ENCODE results near the gene GCGR. TPM values are rescaled to one million over a fixed set of nuclear protein-coding genes. Genes with fewer than 3 reads are reported as not detected.

The GCGR gene
- total and polyA plus RNA-seq, 2 of the 13 experiments (the other 11 are each of a cell fraction or from before 2014, with no cell fraction given), result 0.04 to 0.13 TPM

GRCh38 chr17:81833160-81833920 is 29.4 kb downstream of the GCGR start, which contains the start of gene MCRIP1 (continued):
- TF ChIP-seq ZBTB44 (CRISPR knock-in tag; IDR thresholded peaks at IDR 0.05) (no peak), SUZ12 (IDR thresholded peaks at IDR 0.05; ENCODE audit: low read depth, low read length) (no peak), MAFF (IDR thresholded peaks at IDR 0.05; ENCODE audit: low read depth, low read length) (no peak), HOMEZ (CRISPR knock-in tag; IDR thresholded peaks at IDR 0.05; ENCODE audit: low read depth) (peak; percentile 64), ZBTB7B (CRISPR knock-in tag; IDR thresholded peaks at IDR 0.05) (peak; percentile 72; the same call in 1 of the 2 replicates), ZNF160 (CRISPR knock-in tag; IDR thresholded peaks at IDR 0.05) (peak; percentile 93), KLF16 (CRISPR knock-in tag; IDR thresholded peaks at IDR 0.05) (peak in 1 of 2 experiments; percentile 70; a peak in 1 of 4 replicates), ZNF761 (CRISPR knock-in tag; conservative IDR thresholded peaks at IDR 0.05) (peak; percentile 81; the same call in 1 of the 2 replicates), TRAFD1 (CRISPR knock-in tag; IDR thresholded peaks at IDR 0.05; ENCODE audit: borderline replicate concordance) (no peak), ZNF839 (CRISPR knock-in tag; IDR thresholded peaks at IDR 0.05; ENCODE audit: borderline replicate concordance) (peak; percentile 94; the same call in 1 of the 2 replicates), TRIM24 (CRISPR knock-in tag; IDR thresholded peaks at IDR 0.05) (no peak), ZSCAN30 (CRISPR knock-in tag; IDR thresholded peaks at IDR 0.05) (peak; percentile 96), ZBTB21 (CRISPR knock-in tag; IDR thresholded peaks at IDR 0.05) (no peak; the same call in none of the 2 replicates), ZNF652 (CRISPR knock-in tag; IDR thresholded peaks at IDR 0.05; ENCODE audit: borderline replicate concordance, low read depth) (no peak), ZNF703 (CRISPR knock-in tag; IDR thresholded peaks at IDR 0.05; ENCODE audit: borderline replicate concordance) (peak; percentile 92), MYNN (CRISPR knock-in tag; IDR thresholded peaks at IDR 0.05; ENCODE audit: low read depth) (peak; percentile 83; the same call in 1 of the 2 replicates), HINFP (CRISPR knock-in tag; IDR thresholded peaks at IDR 0.05; ENCODE audit: low read depth) (peak; percentile 61; the same call in 1 of the 2 replicates), CEBPZ (IDR thresholded peaks at IDR 0.05; ENCODE audit: low read length) (no peak)

Data from HepG2 (cell line).